CD4-positive, alpha-beta T cell treated with Interleukin-12 subunit alpha and Interleukin-12 subunit beta, for 1 hour (primary cell): ENCODE results near the gene SLC9C2.
A peak's percentile ranks its signal among the peaks of the same experiment; 100 is the strongest.
"Not testable (repeated sequence)": the region's sequence is repeated elsewhere in the genome, so short reads cannot be mapped to it uniquely, and the experiment has no call there.

Experiments
- DNase-seq: peaks from one replicate; pipeline ENCODE4 v3.0.0-alpha.2; 2020

The SLC9C2 gene

GRCh38 chr1:173482683-173483082, 120.2 kb downstream of the SLC9C2 start:
- DNase-seq: no peak

GRCh38 chr1:173481195-173481772, 121.6 kb downstream of the SLC9C2 start:
- DNase-seq: no peak

GRCh38 chr1:173479649-173480048, 123.2 kb downstream of the SLC9C2 start:
- no peak for DNase-seq

GRCh38 chr1:173478094-173478674, 124.7 kb downstream of the SLC9C2 start:
- DNase-seq: no peak

- no peak for DNase-seq
Observed at GRCh38 chr1:173477286-173478093, 125.4 kb downstream of the SLC9C2 start, which contains the start of gene PRDX6. TSS of gene PRDX6 (plus strand) at chr1:173477335. CDS start at chr1:173477398, 63 bp downstream.

GRCh38 chr1:173476665-173477285, 126.1 kb downstream of the SLC9C2 start:
- peak; percentile 87 for DNase-seq

- no peak for DNase-seq
Observed at GRCh38 chr1:173476197-173476664, 126.6 kb downstream of the SLC9C2 start.

- DNase-seq: no peak
Observed at GRCh38 chr1:173475564-173476196, 127.2 kb downstream of the SLC9C2 start.

GRCh38 chr1:173474780-173475421, 128.0 kb downstream of the SLC9C2 start:
- not testable (repeated sequence) for DNase-seq

GRCh38 chr1:173474097-173474779, 128.6 kb downstream of the SLC9C2 start:
- DNase-seq: no peak

- no peak for DNase-seq
Observed at GRCh38 chr1:173473599-173474011, 129.3 kb downstream of the SLC9C2 start.

GRCh38 chr1:173470608-173471007, 132.3 kb downstream of the SLC9C2 start:
- DNase-seq: no peak

GRCh38 chr1:173469656-173470055, 133.2 kb downstream of the SLC9C2 start:
- no peak for DNase-seq

- DNase-seq: no peak
Observed at GRCh38 chr1:173467426-173467825, 135.4 kb downstream of the SLC9C2 start.

GRCh38 chr1:173464185-173464584, 138.7 kb downstream of the SLC9C2 start:
- not testable (repeated sequence) for DNase-seq

GRCh38 chr1:173462666-173463065, 140.2 kb downstream of the SLC9C2 start:
- DNase-seq: not testable (repeated sequence)

- DNase-seq: no peak
Observed at GRCh38 chr1:173459885-173460284, 143.0 kb downstream of the SLC9C2 start.

GRCh38 chr1:173454966-173455524, 147.8 kb downstream of the SLC9C2 start:
- no peak for DNase-seq

GRCh38 chr1:173453982-173454381, 148.9 kb downstream of the SLC9C2 start:
- no peak for DNase-seq

GRCh38 chr1:173451981-173452380, 150.9 kb downstream of the SLC9C2 start:
- no peak for DNase-seq
